ENCODE data around the gene ZNF341.
A peak's percentile ranks its signal among the peaks of the same experiment; 100 is the strongest.

The ZNF341 gene

GRCh38 chr20:33796907-33797544 lies 65.2 kb downstream of the ZNF341 start:
- DNase-seq: no peak

GRCh38 chr20:33798444-33798843 lies 66.6 kb downstream of the ZNF341 start:
- DNase-seq: no peak

GRCh38 chr20:33803921-33804337 lies 72.1 kb downstream of the ZNF341 start:
- no peak for DNase-seq

GRCh38 chr20:33808388-33808787 lies 76.6 kb downstream of the ZNF341 start:
- no peak for DNase-seq

GRCh38 chr20:33810259-33810658 lies 78.5 kb downstream of the ZNF341 start:
- DNase-seq: no peak

- peak; percentile 95 to 99 (median 97) for DNase-seq
Measured at GRCh38 chr20:33810885-33811775, 79.3 kb downstream of the ZNF341 start, which contains the start of gene CHMP4B. Gene CHMP4B, plus strand, starts transcription at chr20:33811348. Its CDS starts 121 bp downstream, at chr20:33811469.

- peak in 2 of 6 experiments; percentile 19 to 36 for DNase-seq
Measured at GRCh38 chr20:33811776-33812151, 80.0 kb downstream of the ZNF341 start.

GRCh38 chr20:33812152-33812849 lies 80.5 kb downstream of the ZNF341 start:
- DNase-seq: peak in 1 of 6 experiments; percentile 7

GRCh38 chr20:33812908-33813462 lies 81.2 kb downstream of the ZNF341 start:
- DNase-seq: no peak

- peak in 2 of 6 experiments; percentile 2 to 14 for DNase-seq
Measured at GRCh38 chr20:33814238-33814712, 82.5 kb downstream of the ZNF341 start.

- no peak for DNase-seq
Measured at GRCh38 chr20:33815671-33816070, 83.9 kb downstream of the ZNF341 start.

GRCh38 chr20:33816191-33816590 lies 84.4 kb downstream of the ZNF341 start:
- DNase-seq: no peak

GRCh38 chr20:33817411-33817810 lies 85.6 kb downstream of the ZNF341 start:
- DNase-seq: no peak

GRCh38 chr20:33819456-33819855 lies 87.7 kb downstream of the ZNF341 start:
- no peak for DNase-seq

- DNase-seq: no peak
Measured at GRCh38 chr20:33820362-33820761, 88.6 kb downstream of the ZNF341 start.

GRCh38 chr20:33821270-33821836 lies 89.6 kb downstream of the ZNF341 start:
- no peak for DNase-seq

- no peak for DNase-seq
Measured at GRCh38 chr20:33822423-33822822, 90.6 kb downstream of the ZNF341 start.

- no peak for DNase-seq
Measured at GRCh38 chr20:33822991-33823390, 91.2 kb downstream of the ZNF341 start.

GRCh38 chr20:33824852-33825251 lies 93.1 kb downstream of the ZNF341 start:
- DNase-seq: no peak

GRCh38 chr20:33825340-33826269 lies 93.8 kb downstream of the ZNF341 start:
- DNase-seq: no peak

GRCh38 chr20:33826270-33826897 lies 94.6 kb downstream of the ZNF341 start:
- DNase-seq: no peak

Data from stimulated activated naive CD4-positive, alpha-beta T cell (primary cell).